A375 (cell line): ENCODE results near the gene LSP1. TPM values are rescaled to one million over a fixed set of nuclear protein-coding genes. Genes with fewer than 3 reads are reported as not detected.

Source experiments
- small RNA-seq: library from RNA; depleted of rRNA; stranded (forward); fragments of <200 nt; gene quantifications from one replicate; pipeline ENCODE3, GENCODE V24; 2014
- total RNA-seq: library from RNA; depleted of rRNA; stranded (reverse); fragments of >200 nt; shearing (Covaris generic); gene quantifications from 2 replicates; pipeline ENCODE4 v1.2.3, GENCODE V29; 2014; rRNA removed

Gene LSP1
- 0.13 and 1.8 TPM in 2 replicates for total RNA-seq

GRCh38 chr11:1852877-1853276 lies at the start of gene LSP1:
Gene LSP1, plus strand, starts transcription at chr11:1853084. Its CDS starts 61 bp downstream, at chr11:1853145.

GRCh38 chr11:1834779-1835670 lies 17.9 kb upstream of the LSP1 start, which contains the start of gene SYT8:
Gene SYT8, plus strand, starts transcription at chr11:1834990. Its CDS starts 116 bp downstream, at chr11:1835106.

GRCh38 chr11:1838426-1839144 lies 14.3 kb upstream of the LSP1 start, which contains the start of gene TNNI2:
Gene TNNI2, plus strand, starts transcription at chr11:1838981. Its CDS starts 716 bp downstream, at chr11:1839697.

GRCh38 chr11:1891831-1892115 lies 38.9 kb downstream of the LSP1 start, which contains the start of gene PRR33:
Gene PRR33, minus strand, starts transcription at chr11:1891895. Its CDS starts 1,311 bp downstream, at chr11:1890584.

GRCh38 chr11:1919391-1920127 lies 66.7 kb downstream of the LSP1 start, which contains the start of gene TNNT3:
Gene TNNT3, plus strand, starts transcription at chr11:1919703. Its CDS starts 3,172 bp downstream, at chr11:1922875.

Small RNA genes within 50 kb of the gene (small RNA-seq; reads per million reads assigned to genes)
- not detected for gene AC051649.1
- not detected for gene MIR4298

Other genes with a start within 250 kb of the LSP1 start
- gene KRTAP5-3, start 244.6 kb upstream of the LSP1 start, total RNA-seq: not detected in 2 replicates
- not detected in 2 replicates for gene KRTAP5-4, start 230.9 kb upstream of the LSP1 start, total RNA-seq
- not detected in 2 replicates for gene KRTAP5-5, start 223.3 kb upstream of the LSP1 start, total RNA-seq
- gene KRTAP5-6, start 155.9 kb upstream of the LSP1 start, total RNA-seq: not detected in 2 replicates
- gene IFITM10, start 102.5 kb upstream of the LSP1 start, total RNA-seq: 1.8 and 2.3 TPM in 2 replicates
- gene CTSD, start 89.2 kb upstream of the LSP1 start, total RNA-seq: 139 TPM in 2 replicates
- not detected in 2 replicates for gene SYT8, start 18.1 kb upstream of the LSP1 start, total RNA-seq
- gene TNNI2, start 14.1 kb upstream of the LSP1 start, total RNA-seq: not detected in 2 replicates
- not detected in 2 replicates for gene PRR33, start 38.8 kb downstream of the LSP1 start, total RNA-seq
- not detected in 2 replicates for gene TNNT3, start 66.6 kb downstream of the LSP1 start, total RNA-seq
- 196 and 213 TPM in 2 replicates for gene MRPL23, start 94.2 kb downstream of the LSP1 start, total RNA-seq
- 5.2 and 9.5 TPM in 2 replicates for gene H19, start 144.8 kb downstream of the LSP1 start, total RNA-seq